Mammary epithelial cell (primary cell): ENCODE results near the gene SH3RF3.

Source experiments
- CTCF ChIP-seq, 2 donors: IDR thresholded peaks in 1 of 2; conservative IDR thresholded peaks in 1 of 2; 2 replicates each; pipeline ENCODE4 v1.5.1; 2011 to 2012; ENCODE audit warnings: inconsistent platforms in 2 of 2, low read length in 2 of 2, mild to moderate bottlenecking in 2 of 2, control low read depth in 1 of 2, low read depth in 1 of 2; ENCODE audit not compliant: insufficient read depth in 1 of 2; ENCODE audit errors: extremely low read depth in 1 of 2
- EZH2 ChIP-seq: IDR thresholded peaks from 2 replicates; pipeline ENCODE4 v1.6.1; 2012; ENCODE audit warnings: low read length, inconsistent platforms, borderline replicate concordance

GRCh38 chr2:109326306-109326705 is 197.3 kb downstream of the SH3RF3 start:
- TF ChIP-seq CTCF (conservative IDR thresholded peaks at IDR 0.05 in 1 of 2, IDR thresholded peaks at IDR 0.05 in 1 of 2; ENCODE audit: extremely low read depth in 1 of 2, insufficient read depth in 1 of 2, low read depth in 1 of 2, low read length in 2 of 2) (no peak), EZH2 (no peak)
